GM19240 (cell line): ENCODE data around the gene CD47.

ENCODE experiments used
- DNase-seq: peaks from one replicate; pipeline ENCODE4 v3.0.0; 2011; ENCODE audit warnings: low spot score; ENCODE audit not compliant: insufficient read length

The CD47 gene

DNA sequence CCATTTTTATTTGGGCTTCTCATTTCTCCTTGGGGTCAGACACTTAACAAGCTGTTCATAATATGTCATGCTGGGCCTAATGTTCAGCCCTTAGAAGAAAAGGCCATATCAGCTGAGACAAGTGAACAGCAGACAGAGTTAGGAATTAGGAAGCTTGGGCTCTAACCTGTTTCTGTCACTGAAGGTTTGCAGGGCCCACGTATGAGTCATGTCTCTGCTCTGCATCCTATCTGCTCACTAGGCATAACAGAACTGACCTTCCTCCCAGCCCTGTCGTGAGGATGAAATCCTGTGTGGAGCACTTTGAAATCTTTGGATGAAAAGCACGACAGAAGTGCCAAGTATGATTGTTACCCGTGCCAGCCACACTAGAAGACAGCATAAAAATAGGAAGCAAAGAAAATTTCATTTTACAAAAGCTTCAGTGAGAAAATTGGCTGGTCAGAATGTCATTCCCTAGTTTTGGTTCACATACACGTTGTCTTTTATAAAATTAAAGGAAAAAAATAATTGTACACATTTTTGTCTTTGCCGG is 26.5 kb upstream of the CD47 start:
- no peak for DNase-seq

DNA sequence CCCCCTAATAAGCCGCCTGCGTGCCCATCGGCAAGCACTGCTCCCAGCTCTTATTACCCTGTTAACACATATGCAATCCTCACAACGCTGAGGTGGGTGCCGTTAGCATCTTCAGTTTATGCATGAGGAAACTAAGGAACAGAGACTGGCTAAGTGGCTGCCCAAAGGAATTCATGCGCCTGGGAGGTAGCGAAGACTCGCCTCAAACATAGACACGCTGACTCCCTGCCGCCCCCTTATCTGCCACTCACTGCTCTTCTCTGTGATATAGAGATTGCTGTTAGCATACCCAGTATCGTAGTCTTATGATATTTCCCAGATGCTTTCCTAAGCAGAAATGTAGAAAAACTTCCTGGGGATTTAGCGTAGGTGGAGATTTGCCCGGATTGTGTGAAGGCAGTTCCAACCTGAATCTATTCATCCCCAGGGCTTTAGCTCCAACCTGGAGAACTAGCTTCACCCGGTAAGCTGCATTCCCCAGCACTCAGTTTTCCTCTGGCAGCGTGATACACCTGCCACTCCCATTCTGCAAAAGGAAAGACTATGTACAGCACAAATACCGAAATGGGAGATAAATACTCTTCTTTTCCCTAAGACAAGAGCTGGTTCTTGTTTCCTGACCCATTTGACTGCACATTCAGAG is 23.7 kb upstream of the CD47 start:
- no peak for DNase-seq

DNA sequence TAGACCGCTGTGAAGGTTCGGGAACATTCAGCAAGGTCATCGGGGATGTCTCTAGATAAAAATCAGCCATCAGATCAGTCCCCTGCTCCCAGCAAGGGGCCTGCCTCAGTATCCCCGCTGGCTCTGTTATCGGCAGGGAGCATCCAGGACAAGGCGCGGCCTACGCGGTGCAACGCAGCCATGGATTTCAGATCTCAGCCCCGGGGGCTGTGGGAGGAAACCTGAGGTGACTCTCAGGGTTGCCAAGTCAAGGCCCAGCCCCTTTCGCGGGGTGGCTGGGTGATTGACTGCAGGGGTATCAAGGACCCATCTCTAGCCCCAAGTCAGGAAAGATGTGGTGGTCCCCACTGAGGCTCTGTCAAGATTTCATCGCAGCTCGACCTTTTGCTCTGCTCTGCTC is 23.1 kb upstream of the CD47 start:
- DNase-seq: no peak

DNA sequence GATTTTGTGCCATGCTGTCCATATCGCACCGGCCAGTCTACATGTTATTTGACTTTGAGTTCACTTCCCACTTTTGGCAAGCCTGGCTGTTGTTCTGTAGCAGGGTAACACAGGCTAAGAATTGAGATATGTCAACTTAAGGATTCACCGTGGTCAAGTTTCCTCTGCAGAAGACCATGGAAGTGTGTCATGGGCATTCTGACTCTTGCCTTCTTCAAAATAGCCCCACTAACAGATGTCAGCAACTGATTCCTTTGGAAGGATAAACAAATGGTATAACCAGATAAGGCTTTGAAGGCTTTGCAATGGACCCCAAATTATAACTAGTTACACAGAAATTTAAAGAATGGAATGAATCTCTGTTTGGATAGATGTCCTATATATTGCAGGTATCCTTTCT is 20.1 kb upstream of the CD47 start:
- DNase-seq: no peak

DNA sequence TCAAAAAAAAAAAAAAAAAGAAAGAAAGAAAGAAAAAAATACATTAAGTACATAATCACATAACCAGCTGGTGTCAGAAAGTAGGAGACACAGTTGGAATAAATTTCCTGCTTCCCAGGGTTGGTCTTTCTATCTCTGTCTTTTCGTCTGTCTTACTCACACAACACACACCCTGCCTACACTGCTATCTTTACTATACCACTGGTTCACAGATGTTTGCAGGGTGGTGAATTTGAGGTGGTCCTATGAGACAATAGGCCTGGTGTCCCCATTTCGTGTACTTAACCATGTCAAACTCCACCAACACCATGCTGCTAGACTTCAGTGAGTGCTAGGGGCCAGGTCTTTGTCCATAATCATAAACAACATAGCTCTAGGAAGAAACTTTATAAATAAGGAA is 17.6 kb upstream of the CD47 start:
- no peak for DNase-seq

DNA sequence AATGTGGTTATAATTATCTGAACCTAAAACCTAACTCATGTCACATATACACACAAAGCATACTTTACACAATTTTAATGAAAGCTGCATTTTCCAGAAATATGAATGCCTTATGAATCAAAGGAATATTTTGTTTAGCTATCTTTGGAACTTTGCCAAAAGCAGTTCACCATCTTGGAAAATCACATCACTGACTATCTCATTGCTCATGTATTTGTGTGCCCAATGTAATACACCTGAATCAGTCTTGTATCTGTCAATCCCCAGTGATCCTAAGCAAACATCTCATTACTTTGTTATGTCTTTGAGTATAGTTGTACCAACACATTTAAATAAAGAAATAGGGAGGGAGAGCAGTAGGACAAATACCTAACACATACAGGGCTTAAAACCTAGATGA is 15.6 kb upstream of the CD47 start:
- DNase-seq: no peak

DNA sequence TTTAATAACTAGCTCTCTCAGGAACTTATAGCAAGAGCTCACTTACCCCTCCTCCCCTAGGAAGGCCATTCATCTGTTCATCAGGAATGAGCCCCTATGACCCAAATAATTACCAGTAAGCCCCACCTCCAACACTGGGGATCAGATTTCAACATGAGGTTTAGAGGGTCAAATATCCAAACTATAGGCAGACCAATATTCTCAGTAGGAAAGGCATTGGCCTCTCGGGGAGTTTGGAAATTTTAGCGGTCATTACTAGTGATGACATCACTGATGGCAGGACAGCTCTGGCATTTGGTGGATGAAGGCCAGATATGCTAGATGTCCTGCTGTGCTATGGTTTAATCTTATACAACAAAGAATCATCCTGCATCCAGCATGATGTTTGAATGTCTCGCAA is 15.2 kb upstream of the CD47 start:
- no peak for DNase-seq

DNA sequence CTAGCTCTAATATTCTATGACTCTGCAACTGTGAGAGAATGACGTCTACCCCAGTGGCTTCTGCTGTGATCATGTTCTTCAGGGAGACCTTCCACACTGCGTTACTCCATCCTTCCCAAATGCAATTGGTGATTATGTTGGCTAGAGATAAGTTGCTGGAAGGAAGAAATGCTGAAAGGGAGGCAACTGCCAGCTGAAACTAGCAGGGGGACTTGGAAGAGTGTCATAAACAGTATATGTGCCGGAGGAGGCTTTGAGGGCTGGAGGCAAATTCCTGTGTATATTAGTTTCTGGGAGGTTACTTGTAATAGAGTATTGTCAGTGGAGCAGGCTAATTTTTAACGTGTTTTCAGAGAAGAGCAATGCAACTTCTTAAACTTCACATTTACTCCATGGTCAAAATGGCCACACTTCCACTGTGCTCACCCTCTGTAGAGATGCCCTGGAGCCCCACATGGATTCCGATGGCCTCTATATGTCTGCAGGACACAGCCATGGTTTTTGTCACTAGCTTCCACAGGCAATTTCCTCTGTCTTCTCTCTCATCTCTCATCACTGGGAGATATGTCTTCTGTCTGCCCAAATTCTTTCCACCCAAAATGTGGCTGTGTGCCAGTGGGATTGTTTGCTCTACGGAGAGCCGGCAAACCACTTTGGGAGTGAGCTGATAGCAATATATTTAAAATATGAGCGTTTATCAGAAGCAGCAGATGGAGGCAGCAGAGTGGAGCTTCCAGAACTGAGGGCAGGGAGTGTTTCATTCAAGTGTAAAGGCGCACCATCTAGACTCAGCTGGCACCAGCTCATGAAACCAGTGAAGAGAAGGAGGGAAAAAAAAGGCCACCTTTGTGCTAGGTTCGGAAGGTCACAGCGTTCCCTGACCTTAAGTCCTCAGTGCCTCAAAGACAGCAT is 13.3 kb upstream of the CD47 start:
- no peak for DNase-seq

DNA sequence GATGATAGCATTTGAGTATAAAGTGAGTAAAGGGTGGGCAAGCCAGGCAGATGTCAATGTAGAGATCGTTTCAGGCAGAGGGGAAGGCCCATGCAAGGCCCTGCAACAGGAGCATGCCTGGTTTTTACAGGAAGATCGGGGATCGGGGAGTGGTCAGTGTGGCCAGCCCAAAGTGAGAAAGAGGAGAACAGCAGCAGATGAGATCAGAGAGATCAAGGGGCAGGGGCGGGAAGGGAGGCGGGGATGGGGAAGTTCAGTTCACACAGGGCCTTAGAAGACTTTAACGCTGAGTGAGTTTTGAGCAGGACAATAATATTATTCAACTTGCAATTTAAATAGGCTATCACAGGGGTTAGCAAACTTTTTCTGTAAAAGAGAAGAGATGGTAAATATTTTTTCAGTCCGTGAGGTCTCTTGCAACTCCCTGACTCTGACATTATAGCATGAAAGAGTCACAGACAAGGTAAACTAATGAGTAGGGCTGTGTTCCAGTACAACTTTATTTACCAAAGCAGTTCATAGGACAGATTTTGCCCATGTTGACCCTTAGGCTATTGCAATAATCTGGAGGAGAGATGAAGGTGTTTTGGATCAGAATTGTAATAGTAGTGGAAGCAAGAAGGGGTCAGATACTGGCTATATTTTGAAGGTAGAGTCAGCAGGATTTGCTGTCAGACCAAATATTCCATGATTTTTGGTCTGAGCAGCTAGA is 12.4 kb upstream of the CD47 start:
- no peak for DNase-seq

DNA sequence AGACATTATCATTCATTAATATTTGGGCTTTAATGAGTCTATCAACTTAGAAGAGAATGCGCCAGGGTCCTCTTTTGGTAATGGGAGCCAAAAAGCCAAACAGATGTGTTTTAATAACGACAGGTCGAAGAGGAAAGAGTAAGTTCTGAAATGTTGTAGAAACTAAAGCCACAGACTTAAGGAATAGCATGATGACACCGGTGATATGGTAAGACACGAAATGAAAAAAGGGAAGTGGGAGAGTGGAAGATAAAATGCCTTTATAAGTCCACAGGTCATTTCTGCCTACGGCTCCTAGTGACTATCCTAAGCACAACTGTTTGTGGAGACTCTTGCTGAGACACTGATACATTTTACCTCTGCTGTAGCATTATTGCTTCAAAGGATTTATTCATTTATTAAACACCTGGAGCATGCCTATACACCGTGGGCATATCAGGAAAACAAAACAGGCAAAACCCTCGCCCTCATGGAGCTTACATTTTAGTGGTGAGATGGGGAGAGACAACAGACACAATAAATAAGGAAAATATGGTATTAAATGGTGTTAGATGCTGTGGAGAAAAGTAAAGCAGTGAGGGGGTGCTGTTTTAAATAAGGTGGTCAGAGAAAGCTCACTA is 11.7 kb upstream of the CD47 start:
- no peak for DNase-seq

DNA sequence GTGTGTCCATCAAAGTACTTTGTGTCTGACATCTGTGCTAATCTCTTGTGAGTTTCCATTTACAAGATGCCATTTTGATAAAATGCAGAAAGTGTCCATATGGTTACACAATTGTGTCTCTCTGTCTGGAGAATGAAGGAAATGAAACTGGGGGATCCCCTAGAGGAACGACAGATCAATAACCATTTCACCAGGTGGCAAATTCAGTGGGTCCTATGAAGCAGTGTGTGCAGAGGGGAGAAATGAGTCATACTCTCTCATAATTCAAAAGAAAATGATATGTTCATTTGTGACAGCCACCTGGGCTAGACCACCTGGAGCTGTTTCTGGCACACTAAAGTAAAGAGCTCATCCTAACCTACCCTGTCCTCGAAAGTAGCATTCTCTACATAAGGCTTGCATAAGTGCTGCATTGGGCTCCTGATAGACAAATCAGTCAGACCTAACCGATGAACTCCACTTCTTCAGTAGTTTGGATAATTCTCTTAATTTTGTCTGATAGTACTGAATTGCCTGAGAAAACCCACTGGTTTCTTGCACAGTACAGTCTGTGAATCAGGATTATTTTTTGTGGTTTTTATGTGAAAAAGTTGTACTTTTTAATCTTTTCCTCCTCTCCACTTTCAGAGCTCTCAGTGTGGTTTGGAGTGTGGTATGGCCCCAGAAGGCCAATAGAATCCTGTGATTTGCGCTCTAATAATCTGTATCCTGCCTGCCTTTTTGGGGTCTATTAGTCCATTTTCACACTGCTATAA is 10.3 kb upstream of the CD47 start:
- peak; percentile 42 for DNase-seq

DNA sequence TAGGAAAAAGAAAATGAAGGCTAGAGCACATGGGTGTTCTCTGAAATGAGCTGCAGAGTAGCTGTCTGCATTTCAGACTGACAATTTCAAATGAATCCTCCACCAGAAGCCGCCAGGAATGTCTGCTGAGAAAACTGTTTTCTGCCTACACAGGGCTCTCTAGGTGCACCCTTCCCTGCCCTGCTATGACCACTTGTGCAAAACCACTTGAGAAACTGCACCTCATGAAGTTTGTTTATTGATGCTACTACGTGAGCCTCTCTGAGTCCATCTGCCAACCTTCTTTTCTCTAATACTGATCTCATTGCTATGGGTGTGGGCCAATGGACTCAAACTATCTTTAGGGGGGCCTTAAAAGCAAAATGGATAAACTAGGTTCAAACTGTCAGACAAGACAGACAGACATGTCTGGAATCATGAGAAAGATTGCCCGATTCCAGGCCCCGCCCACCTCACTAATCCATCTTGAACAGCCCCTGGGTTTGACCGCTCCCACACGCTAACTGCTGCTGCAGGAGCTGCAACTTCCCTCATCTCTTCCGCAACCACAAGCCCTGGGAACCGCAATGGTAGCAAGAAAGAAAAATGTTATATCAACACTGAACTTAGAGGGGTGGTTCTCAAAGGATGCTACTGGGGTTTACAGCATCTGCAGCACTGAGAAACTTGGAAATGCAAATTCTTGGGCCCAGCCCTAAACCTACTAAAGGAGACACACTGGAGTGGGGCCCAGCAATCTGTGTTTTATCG is 9.0 kb upstream of the CD47 start:
- no peak for DNase-seq

DNA sequence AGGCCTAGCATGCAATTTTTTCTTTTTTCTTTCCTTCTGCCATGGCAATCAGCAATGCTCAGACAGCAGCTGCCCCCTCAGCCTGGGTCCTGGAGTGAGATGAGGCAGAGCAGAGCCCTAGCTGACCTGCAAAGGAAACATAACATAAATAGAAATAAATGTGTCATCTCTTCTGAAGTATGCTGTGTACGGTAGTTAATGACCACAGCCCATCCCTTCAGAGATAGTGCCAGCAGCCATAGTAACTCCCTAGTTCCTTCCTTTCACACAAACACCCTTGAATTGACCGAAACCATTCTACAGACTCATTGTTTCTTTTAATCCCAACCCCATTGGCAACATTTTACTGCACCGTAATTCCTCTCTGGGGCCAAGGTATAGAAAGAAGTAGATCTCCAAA is 8.4 kb upstream of the CD47 start:
- no peak for DNase-seq

DNA sequence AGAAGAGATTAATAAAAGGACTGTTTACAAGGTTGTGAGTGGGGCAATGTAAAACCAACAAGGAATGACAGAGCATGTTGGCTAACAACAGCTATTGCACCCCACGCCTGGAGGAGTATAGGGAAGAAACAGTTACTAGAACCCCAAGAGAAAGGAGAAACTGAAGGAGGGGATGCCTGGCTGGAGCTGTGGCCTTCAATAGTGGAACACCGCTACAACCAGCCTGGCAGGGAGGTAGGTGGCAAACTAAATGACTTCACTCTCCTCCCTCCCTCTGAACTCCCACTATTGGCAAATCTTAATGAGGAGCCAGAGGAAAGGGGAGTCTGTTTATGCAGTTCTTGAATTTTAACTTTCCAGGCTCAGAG is 7.2 kb upstream of the CD47 start:
- no peak for DNase-seq

DNA sequence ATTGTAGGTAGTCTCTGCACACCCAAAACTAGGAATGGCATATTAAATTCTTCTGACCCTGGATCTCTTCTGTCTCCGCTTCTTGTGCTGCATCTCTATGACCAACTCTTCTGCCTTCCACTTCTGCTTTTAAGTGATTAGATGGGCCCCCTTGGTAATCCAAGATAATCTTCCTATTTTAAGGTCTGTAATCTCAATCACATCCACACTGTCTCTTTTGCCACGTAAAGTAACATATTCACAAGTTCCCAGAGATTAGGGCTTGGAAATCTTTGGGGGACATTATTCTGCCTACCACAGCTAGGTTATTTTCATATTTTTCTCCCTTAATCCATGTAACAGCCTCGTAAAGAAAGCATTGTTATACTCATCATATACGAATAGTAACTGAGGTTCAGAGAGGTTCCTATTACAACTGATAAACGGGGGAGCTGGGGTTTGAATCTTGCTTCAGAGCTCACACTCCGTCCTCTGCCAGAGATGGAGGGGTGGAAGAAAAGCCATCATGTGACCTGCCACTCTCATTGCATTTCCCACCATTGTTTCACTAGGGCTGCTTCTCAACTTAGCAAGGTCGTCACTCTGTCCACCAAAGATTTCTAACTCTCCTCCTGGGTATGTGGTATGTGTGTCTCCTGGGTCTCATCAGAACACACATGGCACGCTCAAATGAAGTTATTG is 6.6 kb upstream of the CD47 start:
- no peak for DNase-seq

DNA sequence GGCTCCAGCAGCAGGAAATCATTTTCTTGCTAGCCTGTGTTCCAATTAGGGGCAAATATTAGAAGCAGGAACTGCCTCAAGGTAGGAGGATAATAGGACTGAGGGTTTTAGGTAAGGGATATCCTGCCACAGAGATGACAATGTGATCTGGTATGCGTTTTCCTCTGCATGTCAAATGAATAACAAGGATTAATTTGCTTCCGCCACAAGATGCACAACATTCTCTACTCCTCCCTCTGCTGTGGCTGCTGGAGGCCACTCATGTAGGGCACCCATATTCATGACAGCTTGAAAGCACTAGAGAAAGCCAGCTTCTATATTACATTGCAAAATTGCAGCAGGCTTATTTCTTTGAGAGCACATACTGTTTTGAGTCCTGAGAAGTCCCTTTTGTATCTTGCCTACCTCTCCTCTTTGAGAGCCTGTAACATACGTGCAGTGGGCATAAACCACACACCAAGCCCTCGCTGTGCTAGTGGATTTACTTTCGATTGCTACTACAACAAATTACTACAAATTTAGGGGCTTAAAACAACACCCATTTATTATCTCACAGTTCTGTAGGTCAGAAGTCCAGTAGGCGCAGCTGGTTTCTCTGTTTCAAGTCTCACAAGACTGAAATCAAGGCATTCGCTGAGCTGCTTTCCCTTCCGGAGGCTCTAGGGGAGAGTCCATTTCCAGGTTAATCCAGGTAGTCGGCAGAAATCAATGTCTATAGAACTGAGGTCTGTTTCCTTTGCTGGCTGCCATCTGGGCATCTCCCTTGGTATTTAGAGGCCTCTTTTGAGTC is 5.9 kb upstream of the CD47 start:
- no peak for DNase-seq

DNA sequence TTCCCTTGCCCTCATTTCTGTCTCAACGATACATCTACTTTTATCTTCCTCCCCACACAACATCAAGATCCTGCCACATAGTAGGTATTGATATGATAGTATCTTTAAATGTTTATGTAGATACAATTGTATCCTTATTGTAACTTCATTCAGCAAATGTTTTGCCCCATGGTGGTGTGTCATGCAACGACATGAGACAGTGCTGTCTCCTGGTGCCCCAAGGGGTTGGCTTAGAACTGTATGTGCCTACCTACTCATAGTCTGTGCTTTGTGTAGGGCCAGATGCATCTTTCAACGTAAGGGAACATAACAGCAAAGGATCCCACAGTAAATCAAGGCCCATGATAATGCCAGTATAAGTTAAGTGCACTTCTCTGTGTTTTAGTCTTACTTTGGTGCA is 2.8 kb upstream of the CD47 start:
- no peak for DNase-seq

DNA sequence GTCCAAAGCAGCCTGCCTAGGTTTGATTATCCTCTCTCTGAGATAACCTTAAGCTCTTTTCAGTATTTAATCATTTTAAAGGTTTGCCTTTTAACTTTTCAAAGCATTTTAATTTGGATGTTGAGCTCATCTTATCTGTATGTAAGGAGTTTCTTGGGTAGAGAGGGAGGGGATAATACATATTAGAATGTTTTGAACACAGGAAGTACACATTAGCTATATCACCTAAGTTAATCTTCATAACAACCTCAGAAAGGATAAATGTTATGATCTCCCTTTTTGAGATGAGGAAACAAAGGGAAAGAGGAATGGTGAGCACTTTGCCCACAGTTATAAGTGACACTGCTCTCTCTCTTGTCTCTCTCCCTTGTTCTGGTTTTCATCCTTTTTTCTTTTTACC is 2.2 kb upstream of the CD47 start:
- no peak for DNase-seq

DNA sequence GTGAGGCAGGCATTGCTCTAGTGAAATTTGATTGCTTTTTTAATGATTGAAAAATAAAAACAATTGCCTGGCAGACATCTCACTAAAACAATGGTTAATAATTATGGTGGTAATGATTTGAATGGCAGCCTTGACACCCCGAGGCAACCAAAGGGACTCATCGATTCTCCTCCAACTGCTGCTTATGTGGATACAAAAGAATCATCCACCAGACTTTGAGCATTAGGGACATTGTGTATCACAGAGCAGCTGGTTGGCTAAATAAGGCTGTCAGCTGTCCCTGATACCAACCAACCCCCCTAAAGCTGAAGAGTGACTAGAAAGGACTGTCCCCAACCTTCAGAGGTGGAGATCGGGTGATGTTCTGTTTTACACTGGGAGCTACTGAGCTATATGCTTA is 1.7 kb upstream of the CD47 start:
- no peak for DNase-seq
